NCI-H1417 treated with DMSO at 0.1 percent for 48 hours (cell line): ENCODE results near the gene SH3YL1.

Experiments
- DNase-seq: peaks from one replicate; lab custom pipeline; 2025; lab: John Stamatoyannopoulos, UW

SH3YL1 gene, protein sequence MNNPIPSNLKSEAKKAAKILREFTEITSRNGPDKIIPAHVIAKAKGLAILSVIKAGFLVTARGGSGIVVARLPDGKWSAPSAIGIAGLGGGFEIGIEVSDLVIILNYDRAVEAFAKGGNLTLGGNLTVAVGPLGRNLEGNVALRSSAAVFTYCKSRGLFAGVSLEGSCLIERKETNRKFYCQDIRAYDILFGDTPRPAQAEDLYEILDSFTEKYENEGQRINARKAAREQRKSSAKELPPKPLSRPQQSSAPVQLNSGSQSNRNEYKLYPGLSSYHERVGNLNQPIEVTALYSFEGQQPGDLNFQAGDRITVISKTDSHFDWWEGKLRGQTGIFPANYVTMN

DNA sequence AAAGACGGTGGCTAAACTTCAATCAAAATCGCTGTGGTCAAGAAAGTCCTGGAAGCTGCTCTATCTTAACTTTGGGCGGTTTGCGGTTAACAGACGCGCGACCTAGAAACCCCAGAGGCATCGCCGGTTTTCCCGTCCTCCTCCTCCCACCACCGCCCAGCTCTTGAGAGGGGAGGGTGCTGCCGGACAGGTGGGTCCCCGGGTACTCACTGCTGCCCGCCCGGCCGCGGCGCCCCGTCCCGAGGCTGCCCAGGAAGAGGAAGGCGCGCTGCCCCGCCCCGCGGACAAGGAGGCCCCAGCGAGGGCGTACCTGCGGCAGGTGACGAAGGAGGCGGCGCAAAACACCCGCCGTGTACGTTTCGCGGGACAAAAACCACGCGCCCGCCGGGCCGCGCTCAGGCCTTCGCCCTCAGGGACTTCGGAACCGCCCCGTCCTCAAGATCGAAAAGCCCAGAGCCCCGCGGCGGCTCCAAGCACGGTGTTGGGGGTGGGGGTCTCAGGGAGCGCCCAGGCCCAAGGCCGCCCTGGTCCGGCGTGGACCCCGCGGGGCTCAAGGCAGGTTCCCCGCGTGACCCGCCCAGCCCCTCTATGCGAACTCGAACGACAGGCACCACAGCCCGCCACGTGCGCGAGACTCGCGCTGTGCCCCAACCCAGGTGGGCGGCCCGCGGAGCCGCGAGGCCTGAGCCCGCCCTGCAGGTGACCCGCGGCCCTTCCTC is at the start of gene SH3YL1:
SH3YL1 (minus strand) TSS at position 259 of the 719 bp plus-strand sequence; CDS start at position 211, 48 bp downstream.
- DNase-seq: no peak

DNA sequence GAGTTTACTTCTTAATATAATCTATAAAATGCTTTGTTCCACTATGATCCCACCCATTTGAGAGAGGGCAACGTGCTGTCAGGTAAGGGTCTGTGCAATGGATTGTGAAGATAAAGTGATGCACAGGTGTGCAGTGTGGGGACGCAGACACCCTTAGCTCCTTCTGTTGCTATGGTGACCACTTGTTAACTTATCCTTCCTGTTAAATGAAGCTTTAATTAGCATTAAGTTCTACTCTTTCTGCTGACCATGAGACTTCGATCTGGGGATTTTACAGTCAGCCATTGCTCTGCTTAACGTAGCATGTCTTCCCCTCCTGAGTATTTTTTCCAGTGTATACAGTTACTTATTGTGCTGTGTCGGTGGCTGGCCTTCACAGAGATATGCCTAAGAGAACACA is 47.2 kb upstream of the SH3YL1 start:
- no peak for DNase-seq

DNA sequence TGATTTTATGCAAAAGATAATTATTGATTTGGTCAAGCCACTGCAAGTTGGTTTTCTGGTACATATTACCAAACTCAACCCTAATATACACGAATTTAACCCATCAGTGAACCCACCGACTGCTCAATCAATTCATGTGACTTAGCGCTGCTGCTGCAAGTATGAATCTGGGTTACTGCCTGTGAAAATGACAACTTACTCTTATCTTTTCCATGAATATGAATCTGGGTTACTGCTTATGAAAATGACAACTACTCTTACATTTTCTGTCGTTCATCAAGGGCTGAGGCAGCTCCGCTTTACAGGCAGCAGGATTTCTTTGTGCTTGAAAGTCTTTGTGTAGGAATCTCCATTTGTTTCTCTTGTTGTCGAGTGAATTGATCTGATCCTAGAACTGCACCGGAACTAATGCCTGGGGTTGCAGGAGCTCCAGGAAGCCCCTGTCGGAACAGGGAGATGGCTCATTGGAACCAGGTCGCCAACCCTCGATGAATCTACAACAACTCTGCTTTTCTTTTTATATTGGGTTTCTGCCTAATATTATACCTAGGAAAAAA is 46.2 kb upstream of the SH3YL1 start:
- no peak for DNase-seq

DNA sequence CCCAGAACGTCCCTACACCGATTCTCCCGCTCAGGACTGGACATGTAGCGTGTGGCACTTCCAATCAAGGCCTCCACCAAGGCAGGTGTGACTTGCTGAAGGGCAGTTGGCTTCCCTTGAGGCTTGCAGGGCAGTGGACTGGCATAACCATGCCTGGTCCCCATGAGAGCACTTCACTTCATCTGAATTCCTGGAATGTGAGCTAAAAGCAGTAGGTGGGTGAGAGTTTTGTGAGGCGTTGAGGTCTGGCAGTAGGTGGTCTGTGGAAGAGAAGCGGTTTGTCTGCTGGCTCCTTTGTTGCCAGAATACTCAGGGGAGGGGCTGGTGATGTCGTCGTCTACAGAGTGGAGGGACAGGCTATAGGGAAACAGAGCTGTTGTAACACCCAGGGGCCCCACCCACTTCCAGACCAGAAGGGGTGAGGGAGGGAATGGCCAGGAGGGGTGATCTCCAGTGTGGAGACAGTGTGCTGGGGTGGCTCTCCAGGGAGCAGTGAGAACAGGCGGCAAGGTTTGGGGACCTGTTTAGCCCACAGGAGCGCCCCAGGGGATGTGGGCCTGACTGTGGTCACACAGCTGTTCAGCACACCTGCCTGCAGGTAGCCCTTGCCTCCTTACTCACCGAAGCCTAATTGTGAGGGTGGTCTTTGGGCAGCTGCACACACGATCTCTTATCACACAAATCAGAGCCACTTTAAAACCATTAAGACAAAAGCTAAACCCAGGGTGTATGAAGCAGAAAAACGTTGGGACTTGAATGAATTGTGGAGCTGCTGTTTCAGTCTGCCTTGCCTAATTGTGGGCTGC is 45.5 kb upstream of the SH3YL1 start:
- no peak for DNase-seq

DNA sequence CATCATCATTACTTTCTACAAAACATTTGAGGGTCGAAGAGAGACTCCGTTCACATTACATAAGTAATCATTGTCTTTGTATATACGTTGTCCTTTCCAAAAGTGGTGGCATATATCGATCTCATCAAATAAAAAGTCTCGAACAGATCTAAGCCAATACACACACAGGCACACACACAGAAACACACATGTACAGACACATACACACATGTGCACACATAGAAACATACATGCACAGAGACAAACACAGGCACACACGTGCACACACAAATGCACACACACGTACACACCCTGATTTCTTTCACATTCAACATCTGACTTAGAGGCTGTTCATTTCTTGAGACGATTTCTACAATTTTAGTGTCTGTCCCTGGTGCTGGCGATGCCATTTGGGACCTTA is 41.5 kb upstream of the SH3YL1 start:
- DNase-seq: no peak

DNA sequence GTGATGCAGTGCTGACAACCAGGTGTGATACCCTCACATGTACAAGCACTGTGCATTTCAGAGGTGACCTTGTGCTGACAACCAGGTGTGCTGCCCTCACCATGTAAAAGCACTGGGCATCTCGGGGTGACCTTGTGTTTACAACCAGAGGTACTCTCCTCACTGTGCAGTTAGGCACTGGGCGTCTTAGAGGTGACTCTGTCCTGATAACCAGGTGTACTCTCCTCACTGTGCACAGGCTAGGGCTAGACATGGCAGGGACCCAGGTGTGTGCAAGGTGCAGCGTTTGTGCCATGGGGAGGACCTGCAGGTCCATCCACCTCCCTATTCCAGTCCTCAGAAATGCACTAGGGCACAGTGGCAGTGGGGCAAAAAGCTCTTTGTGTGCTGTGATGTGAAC is 32.5 kb upstream of the SH3YL1 start:
- no peak for DNase-seq

DNA sequence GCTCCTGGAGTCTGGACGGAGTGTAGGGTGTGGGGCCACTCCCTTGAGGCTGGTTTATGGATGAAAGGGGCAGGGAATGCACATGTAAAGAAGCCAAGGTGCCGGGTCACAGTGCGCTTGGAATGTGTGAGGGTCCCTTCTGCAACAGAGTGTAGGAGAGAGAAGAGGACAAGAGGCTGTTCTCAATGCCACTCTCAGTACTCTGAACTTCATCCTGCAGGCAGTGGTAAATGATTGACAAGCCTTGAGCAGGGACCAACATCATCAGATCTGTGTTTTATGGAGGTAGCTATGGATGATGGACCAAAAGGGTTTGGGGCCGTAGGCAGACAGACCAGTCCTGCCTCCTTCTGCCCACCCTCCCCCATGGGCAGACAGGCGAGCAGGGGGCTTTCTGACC is 31.3 kb upstream of the SH3YL1 start:
- no peak for DNase-seq

DNA sequence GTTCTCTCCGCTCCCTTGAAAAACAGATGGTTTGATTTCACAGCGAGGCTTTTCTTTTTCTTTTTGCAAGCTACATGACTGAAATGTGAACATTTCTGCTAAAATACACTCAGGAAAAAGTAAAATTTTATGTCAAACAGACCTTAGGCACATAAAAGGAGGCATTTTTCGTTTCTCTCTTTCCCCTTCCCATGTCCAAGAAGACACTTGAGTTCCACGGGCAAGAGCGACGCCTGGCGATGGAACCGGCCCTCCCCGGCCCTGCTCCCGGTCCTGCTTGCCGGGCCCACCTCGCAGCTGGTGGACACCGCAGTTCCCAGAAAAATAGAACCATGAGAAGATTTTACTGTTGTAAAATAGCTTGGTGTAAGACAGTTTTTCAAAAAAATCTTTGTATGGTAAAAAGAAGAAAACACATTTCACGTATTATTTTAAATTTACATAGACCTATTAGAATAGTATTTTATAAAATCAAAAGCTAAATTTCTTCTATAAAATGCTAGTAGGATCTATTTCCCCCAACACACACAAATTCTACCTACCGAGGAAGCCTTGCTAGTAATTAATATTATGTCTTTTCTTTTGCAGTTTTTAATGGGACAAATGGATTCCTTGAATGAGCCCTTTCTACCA is 26.4 kb upstream of the SH3YL1 start:
- no peak for DNase-seq

DNA sequence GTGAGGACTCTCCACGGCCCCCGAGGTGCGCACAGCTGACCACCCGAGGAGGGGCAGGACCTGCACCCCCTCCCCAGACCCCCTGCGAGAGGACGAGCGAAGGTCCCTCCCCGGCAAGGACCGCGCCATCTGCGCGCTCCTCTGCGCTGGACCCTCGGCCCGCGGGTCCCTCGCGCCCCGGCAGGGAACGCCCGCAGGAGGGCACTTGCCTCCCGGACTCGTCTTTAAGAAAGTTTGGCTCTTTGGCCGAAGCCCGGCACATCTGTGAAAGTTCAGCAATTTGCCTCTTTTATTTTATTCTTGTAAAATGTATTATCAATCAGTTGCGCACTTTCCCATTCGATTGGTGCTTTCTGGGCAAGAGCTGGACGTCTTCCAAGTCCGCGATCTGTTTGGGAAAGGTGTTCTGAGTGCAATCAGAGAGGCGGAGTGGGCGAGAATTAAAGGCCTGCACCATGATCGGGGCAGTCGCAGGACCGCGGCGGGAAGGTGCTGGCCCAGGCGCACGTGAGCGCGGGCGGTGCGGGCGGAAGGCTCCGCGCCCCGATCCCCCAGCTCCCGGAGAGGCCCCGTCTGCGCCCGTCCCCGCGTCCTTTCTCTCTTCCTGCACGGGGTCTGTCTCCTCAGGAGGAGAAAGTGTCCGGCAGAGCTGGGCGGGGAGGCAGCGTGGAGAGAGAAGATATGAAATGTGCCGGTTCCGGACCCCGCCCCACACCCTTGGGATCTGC is 25.7 kb upstream of the SH3YL1 start:
- no peak for DNase-seq

DNA sequence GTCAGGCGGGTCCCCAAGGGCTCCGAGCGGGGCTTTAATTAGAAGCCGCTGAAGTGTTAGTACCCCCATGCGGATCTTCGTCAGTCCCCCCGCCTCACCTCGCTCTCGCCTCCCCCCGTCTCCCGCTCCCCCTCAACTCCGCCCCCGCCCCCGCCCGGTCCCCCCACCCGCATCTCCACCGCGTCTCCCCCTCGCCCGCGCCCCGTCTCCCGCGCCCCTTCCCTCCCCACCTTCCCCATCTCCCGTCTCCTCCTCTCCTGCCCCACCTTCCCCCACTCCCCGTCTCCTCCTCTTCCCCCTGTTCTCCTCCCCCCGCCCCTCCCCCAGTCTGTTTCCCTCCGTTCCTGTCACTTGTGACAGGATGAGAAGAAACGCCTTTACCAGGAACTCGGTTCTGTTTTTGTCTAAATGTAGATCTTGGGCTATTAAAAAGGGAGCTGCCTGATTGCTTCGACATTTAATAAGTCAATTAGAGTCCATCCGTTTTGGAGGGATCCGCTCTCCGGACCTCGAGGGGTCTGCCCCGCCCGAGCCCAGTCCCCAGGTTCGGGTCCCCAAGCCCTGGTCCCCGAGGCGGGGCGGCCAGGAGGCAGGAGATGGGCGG is 25.0 kb upstream of the SH3YL1 start:
- DNase-seq: no peak

DNA sequence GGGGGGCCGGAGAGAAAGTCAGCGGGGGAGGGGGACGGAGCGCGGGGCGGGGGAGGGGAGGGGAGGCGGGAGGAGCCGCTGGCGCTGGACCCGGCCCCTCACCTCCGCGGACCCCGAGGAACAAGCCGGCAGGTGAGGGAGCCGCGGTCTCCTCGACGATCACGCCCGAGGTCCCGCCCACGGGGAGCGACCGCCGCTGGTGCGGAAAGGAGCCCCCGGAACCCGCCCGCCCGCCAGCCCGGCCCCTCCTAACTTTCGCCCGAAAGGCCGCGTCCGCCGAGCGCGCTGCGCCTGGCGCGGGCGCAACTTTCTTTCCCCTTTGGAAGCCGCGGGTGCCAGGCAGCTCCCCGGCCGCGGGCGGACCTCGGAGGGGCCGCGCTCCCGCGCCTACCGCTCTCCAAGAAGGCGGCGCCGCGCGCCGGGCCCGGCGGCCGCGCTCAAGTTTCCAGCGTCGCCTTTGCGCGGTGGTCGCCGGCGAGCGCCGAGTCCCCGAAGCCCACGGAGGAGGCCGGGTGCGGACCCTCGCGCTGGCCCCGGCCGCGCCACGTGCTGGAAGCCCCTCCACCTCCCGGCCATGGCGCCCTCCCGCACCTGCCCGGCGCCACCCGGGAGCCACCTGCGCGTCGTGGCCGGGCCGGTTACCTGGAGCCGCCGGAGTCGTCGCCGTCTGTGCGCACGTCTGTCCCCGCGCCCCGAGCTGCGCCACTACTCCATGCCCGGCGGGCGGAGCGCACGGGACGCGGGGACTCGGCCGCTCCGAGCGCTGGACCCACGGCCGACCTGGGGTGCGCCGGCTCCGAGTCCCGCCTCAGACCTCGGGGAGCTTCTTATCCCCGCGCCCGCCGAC is 24.3 kb upstream of the SH3YL1 start, which contains the start of gene ALKAL2:
ALKAL2 (minus strand) TSS at position 181 of the 847 bp plus-strand sequence. CDS start 256 bp downstream, outside the sequence.
- DNase-seq: no peak

DNA sequence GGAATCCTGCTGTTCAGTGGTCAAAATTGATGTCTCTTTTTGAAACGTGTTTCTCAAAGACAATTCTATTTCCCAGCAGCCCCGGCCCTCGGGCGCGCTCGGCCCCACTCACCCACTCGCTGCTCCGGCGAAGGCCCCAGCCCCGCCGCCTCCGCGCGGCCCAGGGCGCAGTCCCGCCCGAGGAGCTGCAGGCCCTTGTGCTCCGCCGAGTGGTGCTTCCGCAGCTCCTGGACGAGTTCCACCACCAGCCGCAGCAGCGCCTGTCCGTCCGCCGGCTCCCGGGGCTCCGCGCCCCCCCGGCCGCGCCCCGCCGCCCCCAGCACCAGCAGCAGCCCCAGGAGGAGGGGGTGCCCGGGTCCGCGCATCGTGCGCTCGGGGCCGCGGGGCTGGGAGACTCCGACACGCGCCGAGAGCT is 23.6 kb upstream of the SH3YL1 start:
- no peak for DNase-seq

DNA sequence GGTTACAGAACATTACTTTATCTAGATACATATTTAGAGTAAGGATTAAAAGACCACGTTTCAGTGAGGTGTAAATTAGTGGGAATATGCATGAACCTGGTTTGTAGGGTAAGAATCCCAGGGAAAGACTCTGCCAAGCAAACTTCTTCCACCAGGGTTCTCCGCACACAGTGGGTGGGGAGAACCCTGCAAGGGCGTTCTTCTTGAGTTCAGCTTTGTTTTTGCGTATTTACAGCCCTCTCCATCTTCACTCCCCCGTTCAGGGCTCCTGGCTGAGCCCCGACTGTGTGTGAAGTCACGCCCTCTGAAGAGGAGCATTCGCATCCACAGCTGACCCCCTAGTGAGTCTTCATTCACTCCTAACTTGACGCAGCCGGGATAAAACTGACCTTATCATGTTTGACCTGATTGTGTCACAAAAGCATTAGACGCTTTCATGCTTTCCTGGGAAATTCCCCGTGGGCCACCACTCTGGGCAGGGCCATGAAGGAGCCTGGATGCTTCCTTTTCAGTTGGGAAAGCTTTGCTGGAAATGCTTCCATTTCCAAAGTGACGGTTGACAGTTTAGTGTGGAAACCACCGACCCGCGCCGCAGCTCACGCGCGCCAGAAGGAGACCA is 23.1 kb upstream of the SH3YL1 start:
- DNase-seq: no peak

DNA sequence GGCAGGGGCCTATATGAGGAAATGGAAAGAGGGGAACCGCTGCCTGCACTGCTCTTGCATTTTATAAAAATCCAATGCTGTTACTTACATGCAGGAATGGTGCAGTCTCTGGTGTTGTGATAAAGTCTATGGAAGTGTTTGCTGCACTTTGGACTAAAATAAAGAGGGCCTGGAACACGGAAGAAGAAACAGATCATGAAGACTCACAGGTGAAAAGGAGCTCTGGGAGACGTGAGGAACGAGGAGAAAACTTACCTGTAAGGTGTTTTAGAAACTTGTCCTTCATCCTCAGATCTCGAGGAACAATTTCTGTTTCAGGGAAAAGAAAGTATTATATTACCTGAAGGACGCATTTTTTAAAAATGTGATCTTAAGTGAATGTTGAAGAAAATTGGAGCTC is 22.2 kb upstream of the SH3YL1 start:
- DNase-seq: no peak

DNA sequence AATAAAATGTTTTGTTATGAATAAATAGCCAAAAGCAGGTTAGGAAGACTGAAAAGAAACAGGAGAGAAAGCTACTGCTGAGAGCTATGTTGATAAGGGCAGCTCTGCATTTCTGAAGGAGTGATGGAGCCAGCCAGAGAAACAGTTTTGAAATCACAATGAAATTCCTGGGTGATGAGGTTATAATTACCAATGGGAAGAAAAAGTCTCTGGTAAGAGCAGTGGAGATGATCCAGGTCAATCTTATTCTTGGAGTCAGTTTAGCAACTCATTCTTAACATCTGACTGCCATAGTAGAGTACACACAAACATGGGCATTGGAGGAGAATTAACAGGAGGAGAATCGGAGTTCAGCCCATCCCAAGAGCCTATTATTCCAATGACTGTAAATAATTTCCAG is 21.7 kb upstream of the SH3YL1 start:
- DNase-seq: no peak

DNA sequence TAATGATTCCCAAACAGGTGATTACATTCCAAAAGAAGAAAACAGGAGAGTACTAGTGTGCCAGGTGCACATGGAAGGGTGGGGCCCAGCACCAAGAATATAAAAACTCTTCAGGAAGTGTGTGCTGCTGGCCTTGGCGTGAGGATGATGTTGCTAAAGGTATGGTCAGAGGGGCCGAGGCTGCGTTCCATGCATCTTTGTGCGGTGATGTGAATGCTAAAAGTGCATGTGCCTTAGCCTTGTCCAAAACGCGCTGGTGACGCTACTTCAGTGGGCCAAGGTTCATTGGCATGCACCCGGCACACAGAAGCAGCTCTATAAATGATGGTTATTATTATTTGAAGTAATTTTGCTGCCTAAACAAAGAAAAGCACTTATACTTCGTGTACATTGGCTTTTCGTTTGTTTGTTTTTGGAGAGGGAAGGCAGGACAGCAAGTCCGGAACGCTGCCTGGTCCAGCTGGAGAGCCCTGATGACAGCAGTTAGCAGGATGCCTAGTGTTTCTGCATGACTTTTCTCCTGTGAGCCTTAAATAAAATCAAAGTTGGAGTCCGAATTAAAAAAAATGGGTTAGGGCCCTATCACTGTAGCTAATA is 21.2 kb upstream of the SH3YL1 start:
- no peak for DNase-seq

DNA sequence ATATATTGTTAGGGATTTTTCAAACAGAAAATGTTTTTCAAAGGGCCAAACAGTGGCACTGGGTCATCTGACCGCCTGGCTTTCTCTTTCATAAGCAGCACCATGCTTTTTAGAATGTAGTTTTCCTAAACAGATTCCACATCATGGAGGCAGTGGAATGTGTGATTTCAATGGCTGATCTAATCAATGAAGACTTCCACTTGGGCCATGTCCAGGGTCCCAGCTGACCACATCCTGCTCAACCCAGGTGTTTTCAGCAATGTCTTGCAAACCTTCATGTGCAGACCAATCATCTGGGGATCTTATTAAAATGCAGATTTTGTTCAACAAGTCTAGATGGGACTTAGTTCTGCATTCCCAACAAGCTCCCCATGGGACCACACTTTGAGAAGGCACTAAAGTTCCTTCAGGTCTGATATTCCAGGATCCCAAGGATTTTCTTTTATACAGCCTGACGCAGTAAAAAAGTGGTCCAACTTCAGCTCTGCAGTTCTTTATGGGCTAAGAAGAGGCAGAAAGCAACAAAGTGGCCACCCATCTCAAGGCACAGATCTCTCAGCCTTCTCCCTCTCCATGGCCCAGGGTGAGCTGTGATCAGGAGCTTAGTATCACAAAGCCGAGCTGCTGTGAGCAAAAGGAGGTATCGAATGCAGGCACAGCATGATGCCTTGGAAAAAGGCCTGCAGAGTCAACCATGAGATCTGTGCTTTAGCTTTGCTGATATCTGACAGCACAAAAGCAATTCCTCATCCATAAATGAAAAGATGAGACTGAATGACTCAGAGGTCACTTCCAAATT is 20.4 kb upstream of the SH3YL1 start:
- no peak for DNase-seq
